NCI-H82 (cell line): ENCODE measurements around the gene PUS3.

Source experiments
- DNase-seq: peaks from one replicate; lab custom pipeline; 2025; lab: John Stamatoyannopoulos, UW

PUS3 gene

GRCh38 chr11:125941267-125941618, 38.2 kb upstream of the PUS3 start:
- DNase-seq: no peak

- DNase-seq: no peak
These were observed 37.1 kb upstream of the PUS3 start for GRCh38 chr11:125940145-125940544.

GRCh38 chr11:125939081-125939521, 36.1 kb upstream of the PUS3 start:
- no peak for DNase-seq

GRCh38 chr11:125938418-125938817, 35.4 kb upstream of the PUS3 start:
- DNase-seq: no peak

- no peak for DNase-seq
These were observed 32.7 kb upstream of the PUS3 start for GRCh38 chr11:125935618-125936199.

GRCh38 chr11:125935056-125935455, 32.0 kb upstream of the PUS3 start:
- no peak for DNase-seq

GRCh38 chr11:125934473-125934872, 31.5 kb upstream of the PUS3 start:
- DNase-seq: no peak

GRCh38 chr11:125933030-125933813, 30.2 kb upstream of the PUS3 start:
- DNase-seq: no peak

GRCh38 chr11:125932301-125932700, 29.3 kb upstream of the PUS3 start:
- no peak for DNase-seq

- DNase-seq: no peak
These were observed 28.7 kb upstream of the PUS3 start for GRCh38 chr11:125931668-125932067.

- DNase-seq: no peak
These were observed 28.1 kb upstream of the PUS3 start for GRCh38 chr11:125931116-125931515.

GRCh38 chr11:125930076-125930450, 27.1 kb upstream of the PUS3 start:
- no peak for DNase-seq

GRCh38 chr11:125929445-125930075, 26.6 kb upstream of the PUS3 start:
- DNase-seq: no peak

GRCh38 chr11:125926682-125927081, 23.7 kb upstream of the PUS3 start:
- no peak for DNase-seq

GRCh38 chr11:125925804-125926203, 22.8 kb upstream of the PUS3 start:
- DNase-seq: no peak

- no peak for DNase-seq
These were observed 22.3 kb upstream of the PUS3 start for GRCh38 chr11:125925247-125925740.

GRCh38 chr11:125924384-125925007, 21.5 kb upstream of the PUS3 start:
- no peak for DNase-seq

- no peak for DNase-seq
These were observed 20.6 kb upstream of the PUS3 start for GRCh38 chr11:125923633-125924032.

GRCh38 chr11:125923012-125923579, 20.1 kb upstream of the PUS3 start:
- DNase-seq: peak; percentile 81

GRCh38 chr11:125922156-125922555, 19.1 kb upstream of the PUS3 start:
- DNase-seq: no peak

- no peak for DNase-seq
These were observed 18.0 kb upstream of the PUS3 start for GRCh38 chr11:125921042-125921441.

GRCh38 chr11:125918140-125918840, 15.3 kb upstream of the PUS3 start:
- no peak for DNase-seq
